Measurements from ENCODE around the gene RNF115.
"Not testable (repeated sequence)": the region's sequence is repeated elsewhere in the genome, so short reads cannot be mapped to it uniquely, and the experiment has no call there.

RNF115 gene

DNA sequence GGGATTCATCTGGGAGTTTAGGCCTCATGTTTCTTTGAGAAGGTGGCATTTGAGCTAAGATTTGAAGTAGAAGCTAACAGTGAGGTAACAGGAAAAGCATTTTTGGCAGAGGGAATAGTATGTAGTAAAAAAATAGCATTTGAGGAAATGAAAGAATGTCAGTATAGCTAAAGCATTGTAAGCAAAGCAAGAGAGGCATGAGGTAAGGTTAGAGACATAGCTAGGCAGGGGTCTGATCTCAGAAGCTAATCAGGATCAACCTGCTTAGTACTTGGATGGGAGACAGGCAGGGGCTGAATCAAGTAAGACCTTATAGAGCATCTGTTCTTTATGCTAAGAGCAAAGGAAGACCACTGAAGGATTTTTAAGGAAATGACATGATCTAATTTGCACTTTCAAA lies 4.1 kb upstream of the RNF115 start:
- H3K4me3 ChIP-seq (ENCODE audit: low read depth, low read length), result no peak overlapping the region
- no peak for DNase-seq (ENCODE audit: low read depth)
- TF ChIP-seq, protein P1, sequence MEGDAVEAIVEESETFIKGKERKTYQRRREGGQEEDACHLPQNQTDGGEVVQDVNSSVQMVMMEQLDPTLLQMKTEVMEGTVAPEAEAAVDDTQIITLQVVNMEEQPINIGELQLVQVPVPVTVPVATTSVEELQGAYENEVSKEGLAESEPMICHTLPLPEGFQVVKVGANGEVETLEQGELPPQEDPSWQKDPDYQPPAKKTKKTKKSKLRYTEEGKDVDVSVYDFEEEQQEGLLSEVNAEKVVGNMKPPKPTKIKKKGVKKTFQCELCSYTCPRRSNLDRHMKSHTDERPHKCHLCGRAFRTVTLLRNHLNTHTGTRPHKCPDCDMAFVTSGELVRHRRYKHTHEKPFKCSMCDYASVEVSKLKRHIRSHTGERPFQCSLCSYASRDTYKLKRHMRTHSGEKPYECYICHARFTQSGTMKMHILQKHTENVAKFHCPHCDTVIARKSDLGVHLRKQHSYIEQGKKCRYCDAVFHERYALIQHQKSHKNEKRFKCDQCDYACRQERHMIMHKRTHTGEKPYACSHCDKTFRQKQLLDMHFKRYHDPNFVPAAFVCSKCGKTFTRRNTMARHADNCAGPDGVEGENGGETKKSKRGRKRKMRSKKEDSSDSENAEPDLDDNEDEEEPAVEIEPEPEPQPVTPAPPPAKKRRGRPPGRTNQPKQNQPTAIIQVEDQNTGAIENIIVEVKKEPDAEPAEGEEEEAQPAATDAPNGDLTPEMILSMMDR (IDR thresholded peaks at IDR 0.05; ENCODE audit: low read depth, low read length, missing control alignments), result no peak

DNA sequence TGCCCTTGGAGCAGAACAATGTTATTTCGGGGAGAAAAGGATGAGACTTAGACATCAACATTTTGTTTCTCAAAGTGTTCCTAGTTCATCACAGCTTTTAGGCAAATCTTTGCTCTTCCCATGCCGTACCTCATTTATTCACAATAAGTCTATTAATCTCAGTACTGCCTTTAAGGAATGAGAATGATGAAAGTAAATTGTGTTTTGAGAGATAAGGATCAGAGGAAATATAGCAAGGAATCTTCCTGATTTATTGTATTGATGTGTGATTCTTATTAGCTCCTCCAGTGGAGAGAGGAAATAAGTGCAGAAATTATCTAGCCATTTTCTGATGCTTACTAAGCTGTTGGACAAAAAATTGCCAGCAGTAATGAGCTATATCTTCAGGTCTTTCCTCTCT lies 2.1 kb upstream of the RNF115 start:
- DNase-seq (ENCODE audit: low read depth), result no peak
- H3K4me3 ChIP-seq (ENCODE audit: low read depth, low read length), result no peak overlapping the region

DNA sequence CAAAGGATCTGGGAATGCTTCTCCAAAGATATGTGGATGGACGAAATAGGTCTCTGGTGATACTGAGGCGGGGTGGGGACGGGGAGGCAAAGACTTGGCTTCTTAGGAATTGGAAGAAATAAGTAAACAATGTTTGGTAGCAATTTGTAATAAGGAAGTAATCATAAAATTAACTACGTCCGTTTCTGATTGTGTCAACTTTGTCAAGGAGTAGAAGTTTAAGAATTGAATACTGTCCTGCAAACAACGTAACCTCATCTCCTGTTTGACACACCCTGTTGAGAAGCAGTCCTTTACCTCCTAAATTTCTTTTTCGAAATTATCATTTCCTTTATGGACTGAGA lies 576 bp upstream of the RNF115 start:
- TF ChIP-seq, protein P1 (IDR thresholded peaks at IDR 0.05; ENCODE audit: low read depth, low read length, missing control alignments), result no peak
- no peak for DNase-seq (ENCODE audit: low read depth)
- H3K4me3 ChIP-seq (ENCODE audit: low read depth, low read length), result peak overlapping the region; percentile 79

More for the DNA sequence above, 2.1 kb upstream of the RNF115 start:
- TF ChIP-seq, protein P1 (IDR thresholded peaks at IDR 0.05; ENCODE audit: low read depth, low read length, missing control alignments), result no peak

DNA sequence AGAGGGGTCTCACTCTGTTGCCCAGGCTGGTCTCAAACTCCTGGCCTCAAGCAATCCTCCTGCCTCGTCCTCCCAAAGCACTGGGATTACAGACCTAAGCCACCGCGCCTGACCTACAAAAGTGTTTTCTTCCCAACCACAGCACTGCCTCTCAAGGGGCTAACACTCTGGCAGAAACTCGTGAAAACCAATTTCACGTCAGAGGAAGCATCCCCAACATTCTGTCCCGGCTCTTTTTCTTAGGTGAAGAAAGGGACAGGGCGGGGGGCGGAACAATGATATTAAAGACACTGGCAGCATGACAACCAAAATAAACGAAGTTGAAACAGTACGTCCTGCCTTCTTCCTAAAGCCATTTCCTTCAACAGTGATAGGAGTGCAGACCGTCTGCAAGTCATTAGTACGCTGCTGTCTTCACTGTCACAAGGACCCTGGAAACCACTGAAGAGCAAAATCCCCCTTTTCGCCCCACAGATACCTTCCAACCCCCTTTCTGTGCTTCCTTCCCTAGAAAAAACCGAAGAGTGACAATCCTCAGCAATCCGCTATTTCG lies 1.0 kb downstream of the RNF115 start:
- not testable (repeated sequence) for DNase-seq (ENCODE audit: low read depth); H3K4me3 ChIP-seq (ENCODE audit: low read depth, low read length)

DNA sequence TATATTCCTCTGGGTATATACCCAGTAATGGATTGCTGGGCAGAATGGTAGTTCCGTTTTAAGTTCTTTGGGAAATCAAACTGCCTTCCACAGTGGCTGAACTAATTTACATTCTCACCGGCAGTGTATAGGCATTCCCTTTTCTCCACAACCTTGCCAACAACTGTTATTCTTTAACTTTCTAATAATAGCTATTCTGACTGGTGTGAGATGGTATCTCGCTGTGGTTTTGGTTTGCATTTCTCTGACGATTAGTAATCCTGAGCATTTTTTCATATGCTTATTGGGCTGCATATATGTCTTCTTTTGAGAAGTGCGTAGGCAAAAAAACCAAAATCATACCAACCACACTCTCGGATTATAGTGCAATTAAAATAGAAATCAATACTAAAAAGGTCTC lies 5.8 kb downstream of the RNF115 start:
- H3K4me3 ChIP-seq (ENCODE audit: low read depth, low read length); DNase-seq (ENCODE audit: low read depth): not testable (repeated sequence)

DNA sequence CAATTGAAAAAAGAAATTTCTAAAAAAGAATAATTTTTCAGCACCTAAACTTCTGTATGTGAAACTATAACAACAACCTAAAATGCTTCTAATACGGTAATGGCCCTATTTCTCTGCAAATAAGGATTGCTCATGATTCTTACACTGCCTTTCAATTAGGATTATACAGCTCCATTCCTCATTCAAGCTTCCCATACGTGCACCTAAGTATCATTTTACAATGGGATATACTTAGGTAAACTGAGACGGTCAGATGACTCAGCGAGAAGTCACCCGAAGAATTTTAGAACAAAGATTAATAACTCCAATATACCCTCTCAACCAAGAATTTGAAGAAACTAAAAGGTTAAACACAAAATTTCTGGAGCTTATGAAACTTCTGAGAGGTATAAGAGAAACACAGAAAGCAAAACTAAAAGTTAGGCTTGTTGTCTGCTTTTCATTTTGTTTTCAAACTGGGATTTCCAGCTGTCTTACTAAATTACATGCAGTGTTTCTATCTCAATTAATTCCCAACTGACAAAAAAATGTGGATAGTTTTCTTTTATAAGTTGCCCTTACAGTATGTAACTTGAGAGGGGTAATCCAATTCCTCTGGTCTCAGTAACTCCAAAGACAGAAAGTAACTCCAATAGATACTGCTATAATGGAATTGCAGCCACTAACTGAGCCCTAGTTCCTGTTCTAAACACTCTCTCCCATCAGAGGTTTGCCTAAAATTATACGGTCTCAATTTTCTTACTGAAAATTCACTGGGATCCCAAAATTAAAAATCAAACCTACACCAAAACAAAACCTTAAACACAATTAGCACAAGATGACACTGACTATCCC lies 10.7 kb downstream of the RNF115 start:
- not testable (repeated sequence) for DNase-seq (ENCODE audit: low read depth); H3K4me3 ChIP-seq (ENCODE audit: low read depth, low read length)

DNA sequence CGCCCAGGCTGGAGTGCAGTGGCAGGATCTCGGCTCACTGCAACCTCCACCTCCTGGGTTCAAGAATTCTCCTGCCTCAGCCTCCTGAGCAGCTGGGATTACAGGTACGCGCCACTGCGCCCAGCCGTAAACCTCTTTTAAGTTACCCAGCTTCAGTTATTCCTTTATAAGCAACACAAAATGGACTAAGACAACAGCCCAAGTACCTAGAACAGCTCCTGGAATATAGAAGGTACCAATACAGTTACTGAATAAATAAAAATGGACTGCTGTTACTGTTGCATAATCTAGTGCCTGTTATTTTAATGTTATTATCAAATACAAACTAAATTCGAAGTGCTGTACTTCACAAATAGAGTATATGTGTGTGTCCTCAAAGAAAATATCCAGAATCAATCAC lies 17.1 kb downstream of the RNF115 start:
- no peak for DNase-seq (ENCODE audit: low read depth)
- no peak overlapping the region for H3K4me3 ChIP-seq (ENCODE audit: low read depth, low read length)
- TF ChIP-seq, protein P1 (IDR thresholded peaks at IDR 0.05; ENCODE audit: low read depth, low read length, missing control alignments), result no peak

DNA sequence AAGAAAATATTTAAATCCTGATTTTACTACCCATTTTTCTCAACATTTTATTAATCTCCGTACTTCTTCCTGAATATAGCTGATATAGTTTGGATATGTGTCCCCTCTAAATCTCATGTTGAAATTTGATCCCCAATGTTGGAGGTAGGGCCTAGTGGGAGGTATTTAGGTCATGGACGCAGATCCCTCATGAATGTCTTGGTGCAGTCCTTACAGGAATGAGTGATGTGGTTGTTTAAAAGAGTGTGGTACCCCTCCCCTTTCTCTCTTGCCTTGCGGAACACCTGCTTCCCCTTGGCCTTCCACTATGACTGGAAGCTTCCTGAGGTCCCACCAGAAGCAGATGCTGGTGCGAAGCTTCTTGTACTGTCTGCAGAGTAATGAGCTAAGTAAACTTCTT lies 17.5 kb downstream of the RNF115 start:
- DNase-seq (ENCODE audit: low read depth), result no peak
- no peak overlapping the region for H3K4me3 ChIP-seq (ENCODE audit: low read depth, low read length)
- TF ChIP-seq, protein P1 (IDR thresholded peaks at IDR 0.05; ENCODE audit: low read depth, low read length, missing control alignments), result no peak

Measured in GM12864 (cell line).